K562 (cell line): ENCODE measurements around the gene PPP1R12C. TPM values are rescaled to one million over a fixed set of nuclear protein-coding genes. Genes with fewer than 3 reads are reported as not detected.

Experiments used
- ATAC-seq: fragments of 200-7000 bp; cut with Tn5 transposase; 3 replicates; pipeline ENCODE4 v1.9.1; 2020; ENCODE audit warnings: moderate library complexity
- BruUV-seq: library from RNA; stranded (reverse); fragments of 400-500 nt; replicated peaks from 2 replicates; lab custom pipeline; 2021; lab: Mats Ljungman, UMichigan
- CTCF ChIA-PET: fragments of 300-600 bp; formaldehyde crosslinking; extraction: SDS; loops from one replicate; lab custom pipeline; 2021; ENCODE audit warnings: low intra/inter-chr PET ratio; lab: Yijun Ruan, JAX
- POLR2A ChIA-PET: fragments of 300-600, 350-650 bp; sonication (Branson Sonifier 250); formaldehyde crosslinking; extraction: SDS; loops from one replicate; lab custom pipeline; 2021; ENCODE audit warnings: antibody characterized with exemption, inconsistent platforms; lab: Yijun Ruan, JAX
- DNase-seq, 4 experiments: peaks; one replicate each; pipeline versions ENCODE4 v3.0.0 to v3.0.0-alpha.2; 2011 to 2018; ENCODE audit warnings: low spot score in 3 of 4, mixed read lengths in 3 of 4; ENCODE audit errors: extremely low read depth in 1 of 4
- FAIRE-seq: peaks from 2 replicates; lab custom pipeline; 2011; peaks lifted over from hg19 to GRCh38; lab: Jason Lieb, UNC
- H2AFZ ChIP-seq: 2 replicates; pipeline ENCODE4 v1.6.0; 2011; ENCODE audit warnings: low read depth, low read length, control low read depth, inconsistent platforms
- H3K27ac ChIP-seq: fragments of 200-600 bp; 3 replicates; pipeline ENCODE4 v1.8.0; 2011; ENCODE audit warnings: low read depth, mild to moderate bottlenecking, control low read depth, inconsistent platforms, low read length, moderate library complexity, mixed read lengths; ENCODE audit errors: extremely low read depth
- H3K27me3 ChIP-seq, 2 experiments: fragments of 300-600 bp in 1 of 2; 2 replicates in 1 of 2; 3 replicates in 1 of 2; pipeline versions ENCODE4 v1.6.0 to v1.8.0; 2011; ENCODE audit warnings: inconsistent platforms in 2 of 2, low read length in 2 of 2, mild to moderate bottlenecking in 1 of 2, mixed read lengths in 1 of 2, moderate library complexity in 1 of 2; ENCODE audit not compliant: control insufficient read depth in 2 of 2, insufficient read depth in 2 of 2
- H3K36me3 ChIP-seq: fragments of 300-600 bp; 3 replicates; pipeline ENCODE4 v1.8.0; 2011; ENCODE audit warnings: mild to moderate bottlenecking, low read length, inconsistent platforms; ENCODE audit not compliant: control insufficient read depth, insufficient read depth
- H3K4me1 ChIP-seq, 2 experiments: fragments of 200-600 bp in 1 of 2; replicated peaks in 1 of 2; 2 replicates in 1 of 2; 3 replicates in 1 of 2; pipeline versions ENCODE4 v1.5.1 to v1.8.0; 2011; ENCODE audit warnings: inconsistent platforms in 2 of 2, low read length in 2 of 2, mild to moderate bottlenecking in 1 of 2, mixed read lengths in 1 of 2, moderate library complexity in 1 of 2; ENCODE audit not compliant: control insufficient read depth in 2 of 2, insufficient read depth in 2 of 2
- H3K4me2 ChIP-seq: 2 replicates; pipeline ENCODE4 v1.6.1; 2011; ENCODE audit warnings: low read length, control low read depth, inconsistent platforms, mixed read lengths; ENCODE audit not compliant: insufficient read depth
- H3K4me3 ChIP-seq: fragments of 200-600 bp; sonication (generic), shearing (Covaris generic); 2 replicates; pipeline ENCODE4 v1.5.1; 2016; ENCODE audit warnings: control low read depth, inconsistent platforms
- H3K79me2 ChIP-seq: fragments of 200-600 bp; 3 replicates; pipeline ENCODE4 v1.8.0; 2011; ENCODE audit warnings: low read length, inconsistent platforms; ENCODE audit not compliant: control insufficient read depth, insufficient read depth
- H3K9ac ChIP-seq, 2 experiments: 2 replicates each; pipeline versions ENCODE4 v1.6.0 to v1.6.1; 2011; ENCODE audit warnings: low read depth in 2 of 2, low read length in 2 of 2, control low read depth in 1 of 2, inconsistent platforms in 1 of 2, mild to moderate bottlenecking in 1 of 2, mixed read lengths in 1 of 2; ENCODE audit not compliant: insufficient read depth in 1 of 2
- H3K9me1 ChIP-seq: one replicate; pipeline ENCODE4 v1.6.0; 2011; ENCODE audit warnings: inconsistent platforms, mild to moderate bottlenecking, low read length, moderate library complexity; ENCODE audit not compliant: control insufficient read depth, insufficient read depth
- H3K9me3 ChIP-seq: replicated peaks from 2 replicates; pipeline ENCODE4 v1.5.1; 2011; ENCODE audit warnings: low read depth, low read length, inconsistent platforms; ENCODE audit not compliant: control insufficient read depth, insufficient read depth
- H4K20me1 ChIP-seq: replicated peaks from 2 replicates; pipeline ENCODE4 v1.6.1; 2011; ENCODE audit warnings: low read length, inconsistent platforms, mixed read lengths; ENCODE audit not compliant: control insufficient read depth, insufficient read depth
- HINFP ChIP-seq: fragments of 450-650 bp; conservative IDR thresholded peaks from 2 replicates; pipeline ENCODE4 v1.6.1; 2016; ENCODE audit warnings: missing genetic modification characterization, low read depth, mild to moderate bottlenecking, control low read depth, missing compliant biosample characterization
- NR2C1 ChIP-seq, 2 experiments: fragments of 450-650 bp; IDR thresholded peaks; 2 replicates each; pipeline ENCODE4 v1.6.1; 2017; ENCODE audit warnings: mild to moderate bottlenecking in 2 of 2, antibody characterized with exemption in 1 of 2, inconsistent platforms in 1 of 2, missing compliant biosample characterization in 1 of 2, missing genetic modification characterization in 1 of 2
- TEAD1 ChIP-seq, 2 experiments: fragments of 450-650 bp in 1 of 2; sonication (generic) in 1 of 2; formaldehyde crosslinking; IDR thresholded peaks; 2 replicates each; pipeline versions ENCODE4 v1.4.0 to v1.8.0; 2020 to 2022; ENCODE audit warnings: mild to moderate bottlenecking in 2 of 2, missing genetic modification reagents in 1 of 2
- THRB ChIP-seq: fragments of 450-650 bp; formaldehyde crosslinking; conservative IDR thresholded peaks from 2 replicates; pipeline ENCODE4 v1.4.0; 2022; ENCODE audit warnings: mild to moderate bottlenecking, missing genetic modification characterization
- WGBS: fragments of 100-300 bp; shearing (Covaris generic); methylation state at CpG from one replicate; pipeline ENCODE4 v1.1.6; 2016; ENCODE audit warnings: low coverage, mixed read lengths; ENCODE audit not compliant: insufficient coverage; ENCODE audit errors: missing lambda C conversion rate; 5-methylcytosine and 5-hydroxymethylcytosine counted together
- in situ Hi-C: fragments of 300-500 bp; cut with MboI; formaldehyde crosslinking; loops from 4 replicates; pipeline ENCODE4 v1.15.0; 2018; ENCODE audit warnings: inconsistent platforms, mixed read lengths
- intact Hi-C: fragments of 100-400 bp; cut with micrococcal nuclease; formaldehyde crosslinking; loops from 2 replicates; pipeline ENCODE4 v1.14.2; 2022
- polyA plus RNA-seq, 8 experiments: library from polyadenylated mRNA; depleted of rRNA in 4 of 8; stranded (reverse) in 5 of 8; unstranded in 3 of 8; fragments of >200 nt; fragmentation: Nextera tagmentation in 2 of 8; fragmentation: Illumina TruSeq in 1 of 8; extraction: Ambion mirVana in 2 of 8; extraction: Trizol in 1 of 8; gene quantifications; 2 replicates each; pipeline versions ENCODE4 v1.2.1 to v1.2.3, GENCODE V29; 2011 to 2014; ENCODE audit warnings: inconsistent platforms in 1 of 8, missing spikeins in 1 of 8
- total RNA-seq, 7 experiments: library from RNA; depleted of rRNA in 6 of 7; stranded (reverse); fragments of >200 nt in 6 of 7; fragmentation: Illumina TruSeq in 2 of 7; extraction: Trizol in 2 of 7; gene quantifications; 2 replicates each; pipeline versions ENCODE4 v1.2.1 to v1.2.3, GENCODE V29; 2011 to 2021; ENCODE audit warnings: low replicate concordance in 1 of 7

Gene PPP1R12C
- total and polyA plus RNA-seq, 9 of the 15 experiments (the other 6 are each of a cell fraction or from before 2014, with no cell fraction given) = 1.8 to 136 (median 33.7) TPM

- WGBS = 69% methylated on average over 1 of the region's 2 CpGs
- Histone ChIP-seq H3K4me1 (peaks cover 0 to 39% of the 10 kb centered on the region in 2 experiments; a peak in 3 of 5 replicates), H3K36me3 (peaks cover 7% of the 10 kb centered on the region; the same call in 1 of the 3 replicates), H3K9me3 (no peaks in the 10 kb centered on the region), H3K9ac (no peak overlapping the region), H3K9me1 (no peaks in the 10 kb centered on the region), H3K4me3 (no peak overlapping the region), H3K27me3 (no peaks in the 10 kb centered on the region), H3K27ac (no peak overlapping the region), H3K79me2 (peaks cover 7% of the 10 kb centered on the region; the same call in 2 of the 3 replicates), H2AFZ (no peak overlapping the region), H4K20me1 (no peaks in the 10 kb centered on the region), H3K4me2 (no peak overlapping the region)
- ChIA-PET POLR2A (interaction anchor here (0.6 to 1.2 kb wide), 2 partner anchors 9 to 224 kb away, joined by 3 to 4 read pairs; no protein-coding TSS in a partner anchor), CTCF (no interaction called here)
- ATAC-seq (no peak), DNase-seq (no peak), FAIRE-seq (no peak)
- in situ Hi-C loops = no loop called here
- TF ChIP-seq HINFP (tag) = no peak
- TF ChIP-seq NR2C1 (IDR thresholded peaks at IDR 0.05) = no peak
- TF ChIP-seq NR2C1 (tag; IDR thresholded peaks at IDR 0.05) = no peak
- TF ChIP-seq THRB (CRISPR knock-in tag) = no peak
- TF ChIP-seq TEAD1 (CRISPR knock-in tag; IDR thresholded peaks at IDR 0.05) = no peak
- no TSS peak for BruUV-seq
- intact Hi-C loops = no loop called here
Measured at GRCh38 chr19:55077106-55077505, 40.3 kb downstream of the PPP1R12C start.
